Islet of Langerhans (tissue), 1 donor: ENCODE measurements around the gene PPP2R3C.
"Not testable (repeated sequence)": the region's sequence is repeated elsewhere in the genome, so short reads cannot be mapped to it uniquely, and the experiment has no call there.

Experiments used
- FAIRE-seq: peaks from one replicate; lab custom pipeline; 2011; peaks lifted over from hg19 to GRCh38; lab: Jason Lieb, UNC

PPP2R3C gene

GRCh38 chr14:35121887-35122695 is at the start of gene PPP2R3C, which contains the start of gene PRORP:
TSS of gene PPP2R3C (minus strand) at chr14:35121990. CDS start at chr14:35121959, 31 bp downstream.
TSS of gene PRORP (plus strand) at chr14:35122552. CDS start at chr14:35123246, 694 bp downstream.
- peak; percentile 27 for FAIRE-seq

DNA sequence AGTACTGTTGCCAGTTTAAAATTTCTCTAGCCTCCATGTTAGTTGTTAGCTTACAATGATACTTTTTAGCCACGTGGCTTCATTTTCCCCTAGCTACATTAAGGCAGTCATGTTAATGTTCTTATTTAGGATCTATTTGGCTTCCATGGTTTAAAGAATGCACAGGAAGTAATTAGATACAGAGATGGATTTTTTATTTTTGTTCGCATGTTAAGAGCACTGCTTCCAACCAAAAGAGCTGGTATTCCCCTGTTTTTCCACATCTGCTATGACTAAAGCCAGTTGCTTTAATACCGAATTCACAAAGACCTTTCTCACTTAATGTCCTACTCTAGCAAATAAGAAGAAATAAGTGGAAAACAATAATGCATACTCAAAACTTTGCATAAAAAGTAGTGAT is 45.7 kb upstream of the PPP2R3C start:
- no peak for FAIRE-seq

- no peak for FAIRE-seq
Measured at GRCh38 chr14:35164849-35165248, 43.1 kb upstream of the PPP2R3C start.

GRCh38 chr14:35163384-35163783 is 41.6 kb upstream of the PPP2R3C start:
- FAIRE-seq, result no peak

DNA sequence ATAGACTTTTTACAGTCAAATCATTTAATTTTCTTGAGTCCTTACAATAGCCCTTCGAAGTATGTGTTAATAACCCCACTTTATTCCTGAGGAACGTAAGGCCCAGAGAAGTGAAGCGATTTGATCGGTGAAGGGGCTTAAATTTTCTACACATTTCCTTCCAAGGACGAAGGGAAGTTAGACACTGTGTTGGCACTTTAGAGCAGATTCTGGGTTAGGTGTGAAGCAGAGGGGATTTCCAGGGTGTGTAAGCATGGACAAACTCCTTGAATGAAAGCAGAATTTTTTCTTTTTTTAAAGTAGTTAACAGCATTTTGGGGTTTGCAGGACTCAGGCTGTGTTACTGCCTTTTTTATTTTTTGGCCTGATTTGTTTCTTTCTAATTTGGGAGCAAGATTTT is 39.4 kb upstream of the PPP2R3C start:
- FAIRE-seq, result no peak

DNA sequence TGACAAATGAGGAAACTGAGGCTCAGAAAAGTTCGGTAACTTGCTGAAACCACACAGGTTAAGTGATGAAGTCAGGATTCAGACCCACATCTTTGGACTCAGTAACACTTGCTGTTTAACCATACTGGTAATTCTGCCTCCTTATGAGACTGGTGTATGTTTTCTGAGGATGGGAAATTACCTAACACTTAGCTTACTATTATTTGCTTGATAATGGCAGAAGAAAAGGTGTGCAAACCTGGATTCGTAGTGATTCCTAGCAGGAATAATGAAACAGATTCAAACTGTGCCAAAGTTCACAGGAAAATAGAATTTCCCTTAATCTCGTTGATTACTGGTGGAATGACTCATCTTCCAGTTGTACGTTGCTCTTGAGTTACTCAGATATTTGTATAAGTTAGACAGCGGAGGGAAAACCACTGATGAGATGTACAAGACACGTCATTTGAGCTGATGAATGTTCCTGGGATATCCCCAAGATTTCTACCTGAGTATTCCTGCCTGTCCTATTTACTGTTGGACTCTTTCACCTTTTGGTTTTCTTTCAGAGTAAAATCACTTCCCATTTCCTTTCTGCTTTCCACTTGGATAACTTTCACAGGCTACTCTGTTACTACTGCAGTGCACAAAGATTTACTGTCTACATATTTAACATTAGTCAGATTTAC is 38.1 kb upstream of the PPP2R3C start:
- peak; percentile 96 for FAIRE-seq

DNA sequence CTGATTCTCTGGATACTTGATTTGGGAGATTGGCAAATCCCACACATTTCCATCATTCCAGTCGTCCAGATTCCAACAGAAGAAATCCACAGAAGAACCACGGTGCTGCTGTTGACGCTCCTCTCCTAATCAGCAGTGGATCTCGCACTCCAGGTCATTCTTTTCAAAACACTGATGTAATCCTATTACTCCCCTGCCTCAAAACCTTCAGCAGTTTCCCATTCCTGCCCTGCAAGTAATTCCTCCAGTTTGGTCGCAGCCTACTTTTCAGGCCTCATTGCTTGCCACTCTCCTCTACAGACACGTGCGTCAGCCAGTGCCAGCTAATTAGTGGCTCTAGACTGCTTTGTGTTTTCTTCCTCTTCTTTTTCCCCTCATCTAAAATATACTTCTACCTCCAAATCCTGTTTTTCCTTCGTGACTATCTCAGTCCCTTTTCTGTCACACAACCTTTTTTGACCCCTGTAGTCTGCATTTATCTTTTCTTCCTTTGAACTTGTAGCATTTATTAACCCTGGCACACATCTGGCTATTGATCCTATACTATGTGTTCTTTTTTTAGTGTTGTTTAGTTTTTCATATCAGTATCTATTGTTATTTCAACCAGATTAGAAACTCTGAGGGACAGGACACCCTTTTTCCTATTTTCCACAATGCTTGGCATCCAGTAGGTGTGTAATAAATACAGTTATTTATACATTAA is 37.3 kb upstream of the PPP2R3C start:
- peak; percentile 36 for FAIRE-seq

DNA sequence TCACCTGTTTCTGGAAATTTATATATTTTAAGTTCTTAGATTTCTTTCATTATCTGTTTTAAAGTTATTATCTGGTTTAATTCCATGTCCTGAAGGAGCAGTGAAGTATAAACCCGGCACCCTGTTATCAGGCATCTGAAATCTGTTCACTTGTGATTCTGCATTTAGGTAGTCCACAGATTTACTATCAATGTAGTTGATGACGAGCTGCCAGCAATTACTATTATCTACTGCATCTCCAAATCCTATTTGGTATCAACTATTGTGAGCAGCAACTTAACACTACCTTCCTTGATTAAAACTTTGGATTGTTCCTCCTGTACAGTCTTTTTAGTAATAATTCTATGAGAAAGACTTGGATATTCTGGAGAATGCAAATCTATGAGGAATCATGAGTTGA is 36.7 kb upstream of the PPP2R3C start:
- FAIRE-seq, result no peak

- no peak for FAIRE-seq
Measured at GRCh38 chr14:35155962-35156361, 34.2 kb upstream of the PPP2R3C start.

- no peak for FAIRE-seq
Measured at GRCh38 chr14:35154016-35154415, 32.2 kb upstream of the PPP2R3C start.

GRCh38 chr14:35152531-35152930 is 30.7 kb upstream of the PPP2R3C start:
- not testable (repeated sequence) for FAIRE-seq

- no peak for FAIRE-seq
Measured at GRCh38 chr14:35149239-35149638, 27.4 kb upstream of the PPP2R3C start.

- no peak for FAIRE-seq
Measured at GRCh38 chr14:35147711-35148110, 25.9 kb upstream of the PPP2R3C start.

DNA sequence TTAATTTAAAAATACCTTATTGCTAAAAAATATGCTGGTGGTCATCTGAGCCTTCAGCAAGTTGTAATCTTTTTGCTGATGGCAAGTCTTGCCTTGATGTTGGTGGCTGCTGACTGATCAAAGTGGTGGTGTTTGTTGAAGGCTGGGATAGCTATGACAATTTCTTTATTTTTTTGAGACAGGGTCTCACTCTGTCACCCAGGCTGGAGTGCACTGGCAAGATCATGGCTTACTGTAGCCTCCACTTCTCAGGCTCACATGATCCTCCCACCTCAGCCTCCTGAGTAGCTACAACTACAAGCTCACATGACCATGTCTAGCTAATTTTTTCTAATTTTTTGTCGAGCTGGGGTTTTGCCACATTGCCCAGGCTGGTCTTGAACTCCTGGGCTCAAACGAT is 25.4 kb upstream of the PPP2R3C start:
- FAIRE-seq, result no peak

GRCh38 chr14:35146711-35147149 is 24.9 kb upstream of the PPP2R3C start:
- FAIRE-seq, result no peak

- no peak for FAIRE-seq
Measured at GRCh38 chr14:35144029-35144428, 22.2 kb upstream of the PPP2R3C start.

DNA sequence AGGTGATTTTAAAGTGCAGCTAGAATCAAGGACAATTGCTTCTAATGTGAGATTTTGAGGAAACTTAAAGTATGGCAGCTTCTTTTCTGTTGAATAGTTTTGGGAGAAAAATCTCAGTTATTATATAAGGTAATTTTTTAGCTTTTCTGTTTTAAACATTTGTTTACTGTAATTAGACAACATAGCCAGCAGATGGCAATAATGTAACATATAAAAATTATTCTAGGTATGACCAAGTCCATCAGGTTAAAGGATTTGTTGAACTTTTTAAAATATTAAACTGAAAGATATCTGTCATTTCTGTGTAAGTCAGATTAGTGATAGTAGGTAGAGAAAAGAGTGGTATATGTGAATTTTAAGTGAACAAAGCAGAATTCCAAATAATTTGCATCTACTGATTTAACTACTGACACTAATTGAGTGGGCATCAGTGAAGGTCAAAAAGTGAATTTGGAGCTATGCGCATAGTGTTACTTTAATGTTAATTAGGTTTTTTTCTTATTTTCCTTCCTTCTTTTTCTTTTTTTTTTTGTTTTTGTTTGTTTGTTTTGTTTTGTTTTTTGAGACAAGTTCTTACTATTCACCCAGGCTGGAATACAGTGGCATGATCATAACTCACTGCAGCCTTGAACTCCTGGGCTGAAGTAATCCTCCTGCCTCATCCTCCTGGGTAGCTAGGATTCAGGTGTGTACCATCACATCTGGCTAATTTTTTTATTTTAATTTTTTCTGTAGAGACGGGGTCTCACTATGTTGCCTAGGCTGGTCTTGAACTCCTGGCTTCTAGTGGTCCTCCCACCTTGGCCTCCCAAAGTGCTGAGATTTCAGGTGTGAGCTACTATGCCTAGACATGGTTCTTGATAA is 19.2 kb upstream of the PPP2R3C start:
- FAIRE-seq, result peak; percentile 100

GRCh38 chr14:35138585-35138984 is 16.8 kb upstream of the PPP2R3C start:
- FAIRE-seq, result no peak

- FAIRE-seq, result no peak
Measured at GRCh38 chr14:35134329-35135123, 12.7 kb upstream of the PPP2R3C start.

- FAIRE-seq, result no peak
Measured at GRCh38 chr14:35133542-35134328, 11.9 kb upstream of the PPP2R3C start.
